ENCODE results near the gene WDR93. TPM values are rescaled to one million over a fixed set of nuclear protein-coding genes. Genes with fewer than 3 reads are reported as not detected.

Gene WDR93
- total and polyA plus RNA-seq, 2 of the 4 experiments (the other 2 are of a cell fraction), result not detected

GRCh38 chr15:89785774-89786140, 95.1 kb downstream of the WDR93 start:
- in situ Hi-C loops (cut with MboI; ENCODE audit: low sequenced_read_pairs), result no loop called here
- BruUV-seq (replicated peaks), result no TSS peak
- Histone ChIP-seq H4K20me1 (ENCODE audit: insufficient read depth, low read length) (no peaks in the 10 kb centered on the region), H3K14ac (replicated peaks; ENCODE audit: low read depth, low read length) (no peak overlapping the region), H3K23ac (ENCODE audit: low read depth, low read length) (no peak overlapping the region), H3K79me1 (ENCODE audit: low read depth in 1 of 2, low read length in 2 of 2) (no peaks in the 10 kb centered on the region), H4K8ac (ENCODE audit: low read depth in 2 of 2, low read length in 2 of 2) (no peak overlapping the region), H3K4me3 (ENCODE audit: insufficient read depth, low read depth, low read length) (no peak overlapping the region), H2BK20ac (ENCODE audit: low read depth, low read length) (no peak overlapping the region), H2BK120ac (ENCODE audit: low read depth, low read length) (no peak overlapping the region), H3K4me2 (ENCODE audit: low read depth, low read length) (no peak overlapping the region), H3K27me3 (ENCODE audit: control insufficient read depth, insufficient read depth, low read length) (no peaks in the 10 kb centered on the region), H3K56ac (ENCODE audit: extremely low read depth, insufficient read depth, low read length) (no peak overlapping the region), H3K27ac (ENCODE audit: insufficient read depth, low read length) (no peak overlapping the region), H2BK15ac (ENCODE audit: low read depth, low read length) (no peak overlapping the region), H4K5ac (ENCODE audit: low read depth, low read length) (no peak overlapping the region), H3K4ac (ENCODE audit: low read depth, low read length) (no peak overlapping the region), H3K18ac (ENCODE audit: low read depth, low read length) (no peak overlapping the region), H3K9me1 (ENCODE audit: insufficient read depth, low read length) (no peaks in the 10 kb centered on the region; the same call in 1 of the 2 replicates), H3K36me3 (ENCODE audit: control insufficient read depth, insufficient read depth, low read length) (peaks cover 16% of the 10 kb centered on the region; the same call in 1 of the 2 replicates), H2BK5ac (ENCODE audit: low read depth, low read length, poor library complexity, severe bottlenecking) (no peak overlapping the region), H3K9ac (ENCODE audit: low read depth, low read length) (no peak overlapping the region), H2AK9ac (replicated peaks; ENCODE audit: low read depth, low read length, poor library complexity) (no peak overlapping the region), H2AFZ (replicated peaks; ENCODE audit: low read length, poor library complexity) (no peak overlapping the region), H3K9me3 (ENCODE audit: control insufficient read depth, insufficient read depth, low read length) (peaks cover 3% of the 10 kb centered on the region; the same call in 1 of the 2 replicates), H2AK5ac (ENCODE audit: low read depth, low read length) (no peak overlapping the region), H3K4me1 (ENCODE audit: control insufficient read depth, insufficient read depth, low read length) (peaks cover 10% of the 10 kb centered on the region), H4K91ac (ENCODE audit: insufficient read depth, low read depth, low read length) (no peak overlapping the region)
- dilution Hi-C loops (cut with HindIII; ENCODE audit: low sequenced_read_pairs, unreplicated experiment), result no loop called here
- intact Hi-C loops (cut with micrococcal nuclease), result no loop called here
- DNase-seq (peak; percentile 61), ATAC-seq (ENCODE audit: low read depth) (peak; percentile 16; the same call in 1 of the 2 replicates)
- TF ChIP-seq RFX5 (IDR thresholded peaks at IDR 0.05; ENCODE audit: low read depth, low read length) (no peak), CHD1 (IDR thresholded peaks at IDR 0.05; ENCODE audit: low read depth, low read length) (no peak), BHLHE40 (IDR thresholded peaks at IDR 0.05; ENCODE audit: low read depth, low read length) (no peak), SMC3 (IDR thresholded peaks at IDR 0.05; ENCODE audit: low read depth, low read length) (no peak), CTCF (conservative IDR thresholded peaks at IDR 0.05; ENCODE audit: low read depth, low read length) (no peak), USF2 (IDR thresholded peaks at IDR 0.05; ENCODE audit: low read depth, low read length) (no peak), MXI1 (IDR thresholded peaks at IDR 0.05; ENCODE audit: borderline replicate concordance, low read depth, low read length) (no peak), RCOR1 (IDR thresholded peaks at IDR 0.05; ENCODE audit: insufficient replicate concordance, low read length) (no peak)
- ChIA-PET CTCF (no interaction called here), POLR2A (ENCODE audit: unreplicated experiment) (no interaction called here)

All from IMR-90 (cell line).